PFSK-1 (cell line): Measurements from ENCODE around the gene TCF7.

Source experiments
- FOXP2 ChIP-seq: optimal IDR thresholded peaks from 2 replicates; pipeline ENCODE3; 2011; ENCODE audit warnings: borderline replicate concordance, control low read depth, inconsistent platforms; ENCODE audit not compliant: insufficient read depth; ENCODE audit errors: extremely low read length, extremely low read depth
- POLR2AphosphoS5 ChIP-seq: IDR thresholded peaks from 2 replicates; pipeline ENCODE4 v1.6.1; 2012; ENCODE audit warnings: low read depth, mild to moderate bottlenecking, control low read depth, low read length, moderate library complexity
- REST ChIP-seq, 2 experiments: IDR thresholded peaks; 2 replicates each; pipeline versions ENCODE4 v1.6.1 to v1.8.0; 2011 to 2012; ENCODE audit warnings: low read depth in 2 of 2, low read length in 2 of 2, control low read depth in 1 of 2, inconsistent platforms in 1 of 2, mild to moderate bottlenecking in 1 of 2, moderate library complexity in 1 of 2; ENCODE audit not compliant: insufficient read depth in 1 of 2
- SIN3A ChIP-seq: IDR thresholded peaks from 2 replicates; pipeline ENCODE4 v1.6.1; 2012; ENCODE audit warnings: mild to moderate bottlenecking, low read length, moderate library complexity, borderline replicate concordance; ENCODE audit not compliant: insufficient read depth
- TAF1 ChIP-seq: IDR thresholded peaks from 2 replicates; pipeline ENCODE4 v1.6.1; 2012; ENCODE audit warnings: low read length, control low read depth, borderline replicate concordance; ENCODE audit not compliant: insufficient read depth

TCF7 gene

GRCh38 chr5:134100283-134101091, 14.0 kb upstream of the TCF7 start:
- TF ChIP-seq SIN3A = no peak

GRCh38 chr5:134101686-134102439, 12.6 kb upstream of the TCF7 start:
- TF ChIP-seq TAF1 (no peak), SIN3A (no peak), FOXP2 (no peak), REST (IDR thresholded peaks at IDR 0.05; ENCODE audit: insufficient read depth in 1 of 2, low read depth in 2 of 2, low read length in 2 of 2) (no peak), POLR2AphosphoS5 (no peak)

DNA sequence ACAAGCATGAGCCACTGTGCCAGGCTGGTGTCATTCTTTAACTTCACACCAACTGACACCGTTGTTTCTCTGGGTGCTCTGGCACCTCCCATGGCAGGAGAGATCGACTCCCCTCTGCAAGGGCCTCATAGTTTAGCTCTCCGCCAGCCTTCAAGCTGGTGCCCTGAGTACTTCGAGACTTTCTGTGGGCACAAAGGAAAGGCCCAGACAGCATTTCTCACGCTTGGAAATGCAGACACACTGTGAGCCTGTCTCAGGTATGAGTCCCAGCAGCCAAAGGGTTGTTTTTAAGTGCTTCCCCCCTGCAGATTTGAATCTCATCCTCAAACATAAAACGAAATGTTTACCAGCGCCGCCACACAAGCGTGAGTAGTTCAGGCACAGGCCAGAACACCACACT, 11.1 kb upstream of the TCF7 start:
- TF ChIP-seq POLR2AphosphoS5 (no peak), FOXP2 (no peak), TAF1 (no peak)

- TF ChIP-seq FOXP2 (no peak), REST (IDR thresholded peaks at IDR 0.05; ENCODE audit: insufficient read depth in 1 of 2, low read depth in 2 of 2, low read length in 2 of 2) (no peak), SIN3A (no peak), POLR2AphosphoS5 (no peak), TAF1 (no peak)
These were observed 10.4 kb upstream of the TCF7 start for GRCh38 chr5:134103998-134104654.

DNA sequence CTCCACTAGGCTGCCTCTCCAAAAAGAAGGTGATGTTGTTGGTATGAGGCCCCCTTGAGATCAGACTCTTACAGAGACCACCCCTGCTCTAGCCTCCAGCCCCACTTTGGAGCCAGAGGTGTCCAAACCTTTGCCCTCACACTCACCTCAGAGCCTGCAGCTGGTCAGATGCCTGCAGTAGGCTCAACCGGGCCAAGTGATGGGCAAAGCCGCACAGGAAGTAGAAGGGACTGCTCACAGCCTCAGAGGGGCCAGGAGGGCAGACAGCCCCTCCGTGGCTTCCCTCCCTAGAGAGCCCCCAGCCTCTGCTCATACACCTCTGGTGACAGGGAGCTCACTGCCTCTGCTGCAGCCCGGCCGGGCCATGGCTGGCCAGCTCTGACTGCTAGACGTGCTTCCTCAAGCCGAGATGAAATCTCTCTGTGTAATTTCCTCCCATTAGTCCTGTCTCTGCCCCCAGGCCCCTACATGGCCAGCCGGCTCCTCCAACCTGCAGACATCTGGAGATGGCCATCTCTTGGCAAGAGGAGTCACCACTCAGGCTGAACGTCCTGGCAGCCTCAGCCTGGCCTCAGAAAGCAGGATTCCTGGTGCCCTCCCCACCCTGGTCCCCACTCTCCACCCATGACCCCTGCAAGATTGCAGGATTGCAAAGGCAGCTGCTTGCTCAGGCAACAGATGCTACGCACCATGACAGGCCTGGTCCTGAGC, 7.3 kb upstream of the TCF7 start:
- no peak for TF ChIP-seq REST (IDR thresholded peaks at IDR 0.05; ENCODE audit: insufficient read depth in 1 of 2, low read depth in 2 of 2, low read length in 2 of 2)
- no peak for TF ChIP-seq SIN3A
- no peak for TF ChIP-seq FOXP2
- no peak for TF ChIP-seq TAF1
- no peak for TF ChIP-seq POLR2AphosphoS5
